ENCODE measurements around the gene CDYL2. TPM values are rescaled to one million over a fixed set of nuclear protein-coding genes. Genes with fewer than 3 reads are reported as not detected.

The CDYL2 gene
- total RNA-seq, 1 donor from 2014 or later = 3.0 TPM

DNA sequence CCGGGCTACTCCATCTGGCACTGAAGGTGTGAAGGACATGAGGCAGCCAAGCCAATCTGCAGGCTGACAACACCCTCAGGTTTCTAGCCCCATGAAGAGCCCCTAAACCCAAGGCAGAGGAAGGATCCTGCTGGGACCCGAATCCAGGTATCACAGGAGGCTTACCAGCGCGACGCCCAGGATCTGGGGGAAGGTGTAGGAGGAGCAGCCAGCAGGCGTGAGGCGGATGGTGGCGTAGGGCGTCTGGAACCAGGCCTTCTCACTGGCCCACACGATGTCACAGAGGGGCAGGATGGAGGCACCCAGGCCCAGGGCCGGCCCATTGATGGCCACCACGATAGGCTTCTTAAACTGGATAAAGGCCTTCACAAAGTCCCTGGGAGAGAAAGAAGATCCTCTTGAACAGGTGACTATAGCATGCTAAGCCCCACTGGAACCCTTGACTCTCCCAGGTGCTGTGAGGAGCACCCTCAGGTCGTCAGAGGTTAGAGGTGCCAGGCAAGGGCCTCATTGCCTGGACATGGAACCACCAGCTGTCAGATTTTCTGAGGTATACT, 191.9 kb downstream of the CDYL2 start:
- Mint-ChIP-seq H3K4me3 (no peak overlapping the region), H3K9me3 (peaks cover 13% of the 10 kb centered on the region), H3K27me3 (ENCODE audit: low read depth) (no peaks in the 10 kb centered on the region), H3K4me1 (no peaks in the 10 kb centered on the region), H3K27ac (no peak overlapping the region), H3K36me3 (no peaks in the 10 kb centered on the region)
- DNase-seq (ENCODE audit: low spot score in 2 of 2, unreplicated experiment in 2 of 2) = no peak
- TF ChIP-seq, protein P1, sequence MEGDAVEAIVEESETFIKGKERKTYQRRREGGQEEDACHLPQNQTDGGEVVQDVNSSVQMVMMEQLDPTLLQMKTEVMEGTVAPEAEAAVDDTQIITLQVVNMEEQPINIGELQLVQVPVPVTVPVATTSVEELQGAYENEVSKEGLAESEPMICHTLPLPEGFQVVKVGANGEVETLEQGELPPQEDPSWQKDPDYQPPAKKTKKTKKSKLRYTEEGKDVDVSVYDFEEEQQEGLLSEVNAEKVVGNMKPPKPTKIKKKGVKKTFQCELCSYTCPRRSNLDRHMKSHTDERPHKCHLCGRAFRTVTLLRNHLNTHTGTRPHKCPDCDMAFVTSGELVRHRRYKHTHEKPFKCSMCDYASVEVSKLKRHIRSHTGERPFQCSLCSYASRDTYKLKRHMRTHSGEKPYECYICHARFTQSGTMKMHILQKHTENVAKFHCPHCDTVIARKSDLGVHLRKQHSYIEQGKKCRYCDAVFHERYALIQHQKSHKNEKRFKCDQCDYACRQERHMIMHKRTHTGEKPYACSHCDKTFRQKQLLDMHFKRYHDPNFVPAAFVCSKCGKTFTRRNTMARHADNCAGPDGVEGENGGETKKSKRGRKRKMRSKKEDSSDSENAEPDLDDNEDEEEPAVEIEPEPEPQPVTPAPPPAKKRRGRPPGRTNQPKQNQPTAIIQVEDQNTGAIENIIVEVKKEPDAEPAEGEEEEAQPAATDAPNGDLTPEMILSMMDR (IDR thresholded peaks at IDR 0.05; ENCODE audit: unreplicated experiment) = no peak

DNA sequence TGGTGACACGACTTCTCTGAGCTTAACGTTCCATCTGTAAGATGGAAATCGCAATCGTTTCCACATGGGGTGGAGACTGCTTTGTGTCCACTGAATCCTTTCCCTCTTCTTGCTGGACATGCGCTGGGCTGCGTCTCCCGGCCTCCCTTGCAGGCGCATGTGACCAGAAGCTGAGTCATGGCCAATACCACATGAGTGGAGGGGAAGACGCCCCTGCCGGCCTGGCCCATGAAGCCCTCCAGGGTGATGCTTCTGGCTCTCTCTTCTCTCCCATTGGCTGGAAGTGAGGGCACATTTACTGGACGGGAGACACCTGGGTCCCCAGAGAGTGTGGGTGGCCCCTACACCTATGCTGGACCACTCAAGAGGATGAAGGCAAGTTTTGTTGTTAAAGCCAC, 192.5 kb downstream of the CDYL2 start:
- H3K4me1 Mint-ChIP-seq = no peaks in the 10 kb centered on the region
- no peaks in the 10 kb centered on the region for H3K36me3 Mint-ChIP-seq
- H3K4me3 Mint-ChIP-seq = no peak overlapping the region
- H3K9me3 Mint-ChIP-seq = peaks cover 13% of the 10 kb centered on the region
- DNase-seq (ENCODE audit: low spot score in 2 of 2, unreplicated experiment in 2 of 2) = no peak
- TF ChIP-seq, protein P1 (IDR thresholded peaks at IDR 0.05; ENCODE audit: unreplicated experiment) = no peak
- H3K27me3 Mint-ChIP-seq (ENCODE audit: low read depth) = no peaks in the 10 kb centered on the region
- H3K27ac Mint-ChIP-seq = no peak overlapping the region

DNA sequence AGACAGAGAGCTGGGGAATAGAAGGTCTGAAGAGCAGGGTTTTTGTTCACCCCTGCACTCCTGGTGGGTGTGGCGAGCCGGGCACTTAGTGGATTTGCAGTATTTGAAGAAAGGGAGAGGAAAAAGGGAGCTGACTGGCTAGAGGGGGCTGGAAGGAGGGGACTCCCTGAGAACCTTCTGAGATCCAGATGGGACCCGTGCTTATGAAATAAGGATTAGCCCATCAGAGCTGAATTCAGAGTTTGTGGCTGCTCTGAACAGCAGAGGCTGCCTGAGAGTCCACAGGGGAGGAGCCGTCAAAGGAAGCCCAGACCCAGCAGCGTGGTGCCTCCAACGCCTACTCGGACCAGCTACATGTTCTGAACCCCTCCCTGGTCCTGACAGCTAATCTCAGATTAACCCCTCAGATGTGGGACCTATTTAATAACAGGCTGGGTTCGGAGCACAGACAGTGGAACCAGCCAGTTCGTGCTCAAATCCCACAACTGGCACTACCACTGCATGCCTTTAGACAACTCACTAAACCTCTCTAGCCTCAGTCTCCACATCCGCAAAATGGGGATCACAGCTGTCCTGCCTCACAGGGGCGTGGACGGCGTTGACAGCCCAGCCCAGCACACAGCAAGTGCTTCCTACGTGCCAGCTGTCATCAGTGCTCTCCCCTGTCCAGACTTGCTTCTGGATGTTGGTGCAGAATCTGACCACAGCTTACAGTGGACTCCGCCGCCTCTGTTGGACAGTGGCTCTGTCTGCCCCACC, 193.0 kb downstream of the CDYL2 start:
- no peak for DNase-seq (ENCODE audit: low spot score in 2 of 2, unreplicated experiment in 2 of 2)
- no peak overlapping the region for H3K27ac Mint-ChIP-seq
- no peaks in the 10 kb centered on the region for H3K4me1 Mint-ChIP-seq
- no peaks in the 10 kb centered on the region for H3K27me3 Mint-ChIP-seq (ENCODE audit: low read depth)
- no peaks in the 10 kb centered on the region for H3K36me3 Mint-ChIP-seq
- H3K4me3 Mint-ChIP-seq = no peak overlapping the region
- TF ChIP-seq, protein P1 (IDR thresholded peaks at IDR 0.05; ENCODE audit: unreplicated experiment) = no peak
- H3K9me3 Mint-ChIP-seq = peaks cover 15% of the 10 kb centered on the region

DNA sequence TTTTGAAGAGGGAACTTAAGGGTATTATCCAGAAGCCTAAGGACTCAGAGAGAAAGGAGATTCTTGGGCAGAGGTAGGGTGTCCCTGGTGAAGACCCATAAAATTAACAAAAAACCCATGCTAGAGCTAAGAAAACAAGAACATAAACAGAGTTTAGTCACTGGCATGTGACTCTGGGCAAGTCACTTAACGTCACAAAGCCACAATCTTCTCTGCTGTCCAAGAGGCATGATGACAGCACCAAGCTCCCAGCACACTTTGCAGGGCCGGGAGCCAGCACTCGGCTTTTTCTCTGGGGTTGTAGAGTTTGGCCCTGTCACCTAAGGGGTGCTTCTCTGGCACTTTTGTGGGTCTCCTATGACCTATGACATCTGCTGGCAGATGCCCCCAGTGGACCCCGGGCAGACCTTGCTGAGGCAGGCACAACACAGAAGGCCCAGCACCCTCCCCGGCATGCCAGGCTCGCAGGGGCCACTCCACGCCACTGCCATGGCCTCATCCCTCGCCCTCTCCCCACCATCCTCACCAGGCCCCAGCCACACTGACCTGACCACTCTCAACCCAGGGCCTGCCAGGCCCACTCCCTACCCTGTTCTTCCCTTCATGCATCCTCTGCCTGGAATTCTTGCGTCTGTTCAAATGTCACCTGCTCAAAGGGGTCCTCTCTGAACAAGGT, 193.8 kb downstream of the CDYL2 start:
- Mint-ChIP-seq H3K36me3 (no peaks in the 10 kb centered on the region), H3K27ac (no peak overlapping the region), H3K4me3 (no peak overlapping the region), H3K27me3 (ENCODE audit: low read depth) (no peaks in the 10 kb centered on the region), H3K9me3 (peaks cover 15% of the 10 kb centered on the region), H3K4me1 (no peaks in the 10 kb centered on the region)
- TF ChIP-seq, protein P1 (IDR thresholded peaks at IDR 0.05; ENCODE audit: unreplicated experiment) = no peak
- DNase-seq (ENCODE audit: low spot score in 2 of 2, unreplicated experiment in 2 of 2) = no peak

DNA sequence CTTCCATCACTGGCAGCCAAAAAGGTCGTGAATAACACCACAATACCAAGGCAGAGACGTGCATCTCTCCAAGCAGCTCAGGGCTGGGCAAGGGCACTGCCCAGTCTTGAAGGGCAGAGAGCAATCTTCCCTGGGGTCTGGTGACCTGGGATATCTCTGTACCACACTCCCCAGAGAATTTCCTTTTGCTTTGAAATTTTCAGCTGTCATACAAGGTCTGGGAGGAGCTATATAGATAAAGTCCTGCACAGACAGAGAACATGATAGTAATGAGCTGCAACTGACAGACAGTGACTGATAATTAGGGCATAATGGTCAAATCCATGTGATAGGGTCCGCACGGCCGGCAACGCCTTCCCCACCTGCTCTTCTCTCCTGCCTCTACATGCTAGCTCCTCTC, 195.5 kb downstream of the CDYL2 start:
- no peak overlapping the region for H3K27ac Mint-ChIP-seq
- no peak overlapping the region for H3K4me3 Mint-ChIP-seq
- DNase-seq (ENCODE audit: low spot score in 2 of 2, unreplicated experiment in 2 of 2) = no peak
- H3K4me1 Mint-ChIP-seq = no peaks in the 10 kb centered on the region
- H3K9me3 Mint-ChIP-seq = peaks cover 7% of the 10 kb centered on the region
- no peaks in the 10 kb centered on the region for H3K27me3 Mint-ChIP-seq (ENCODE audit: low read depth)
- TF ChIP-seq, protein P1 (IDR thresholded peaks at IDR 0.05; ENCODE audit: unreplicated experiment) = no peak
- H3K36me3 Mint-ChIP-seq = no peaks in the 10 kb centered on the region
